IMR-90 (cell line): ENCODE data around the gene SNX15. TPM values are rescaled to one million over a fixed set of nuclear protein-coding genes. Genes with fewer than 3 reads are reported as not detected.

ENCODE experiments used
- ATAC-seq: fragments of 200-7000 bp; cut with Tn5 transposase; 2 replicates; pipeline ENCODE4 v1.9.1; 2020; ENCODE audit warnings: low read depth, mild to moderate bottlenecking, moderate library complexity
- BruUV-seq: library from RNA; stranded (reverse); fragments of 400-500 nt; replicated peaks from 2 replicates; lab custom pipeline; 2021; lab: Mats Ljungman, UMichigan
- CTCF ChIA-PET: fragments of 300-600 bp; formaldehyde crosslinking; extraction: SDS; loops from one replicate; lab custom pipeline; 2021; ENCODE audit warnings: antibody characterized with exemption; lab: Yijun Ruan, JAX
- POLR2A ChIA-PET: fragments of 300-600 bp; sonication (Branson Sonifier 250); formaldehyde crosslinking; loops from one replicate; lab custom pipeline; 2022; ENCODE audit warnings: antibody characterized with exemption; ENCODE audit not compliant: unreplicated experiment; lab: Charles Lee
- DNase-seq: peaks from one replicate; pipeline ENCODE4 v3.0.0; 2013
- H2AFZ ChIP-seq: replicated peaks from 2 replicates; pipeline ENCODE3; 2013; ENCODE audit warnings: low read length, mild to moderate bottlenecking; ENCODE audit not compliant: poor library complexity
- H2AK5ac ChIP-seq: 2 replicates; pipeline ENCODE4 v1.6.1; 2013; ENCODE audit warnings: low read depth, low read length, inconsistent platforms
- H2AK9ac ChIP-seq: replicated peaks from 2 replicates; pipeline ENCODE3; 2013; ENCODE audit warnings: mild to moderate bottlenecking, low read depth, low read length, moderate library complexity; ENCODE audit not compliant: poor library complexity
- H2BK120ac ChIP-seq: 2 replicates; pipeline ENCODE4 v1.6.1; 2013; ENCODE audit warnings: low read depth, low read length, inconsistent platforms
- H2BK15ac ChIP-seq: 3 replicates; pipeline ENCODE4 v1.6.1; 2013; ENCODE audit warnings: low read depth, low read length, inconsistent platforms
- H2BK20ac ChIP-seq: 2 replicates; pipeline ENCODE4 v1.6.1; 2013; ENCODE audit warnings: low read depth, mild to moderate bottlenecking, inconsistent platforms, low read length, moderate library complexity
- H2BK5ac ChIP-seq: 2 replicates; pipeline ENCODE4 v1.6.1; 2013; ENCODE audit warnings: mild to moderate bottlenecking, low read depth, low read length, inconsistent platforms; ENCODE audit not compliant: poor library complexity, severe bottlenecking
- H3K14ac ChIP-seq: replicated peaks from 2 replicates; pipeline ENCODE4 v1.6.1; 2013; ENCODE audit warnings: low read depth, low read length, inconsistent platforms
- H3K18ac ChIP-seq: 2 replicates; pipeline ENCODE4 v1.6.1; 2013; ENCODE audit warnings: low read depth, low read length, control low read depth
- H3K23ac ChIP-seq: 2 replicates; pipeline ENCODE4 v1.6.1; 2013; ENCODE audit warnings: low read depth, low read length, inconsistent platforms
- H3K27ac ChIP-seq: 2 replicates; pipeline ENCODE4 v1.5.1; 2013; ENCODE audit warnings: mild to moderate bottlenecking, control low read depth, low read length; ENCODE audit not compliant: insufficient read depth
- H3K27me3 ChIP-seq: 2 replicates; pipeline ENCODE4 v1.6.1; 2013; ENCODE audit warnings: low read length; ENCODE audit not compliant: control insufficient read depth, insufficient read depth
- H3K36me3 ChIP-seq: 2 replicates; pipeline ENCODE4 v1.6.1; 2013; ENCODE audit warnings: low read length, mixed read lengths; ENCODE audit not compliant: control insufficient read depth, insufficient read depth
- H3K4ac ChIP-seq: 2 replicates; pipeline ENCODE4 v1.6.1; 2013; ENCODE audit warnings: low read depth, low read length, inconsistent platforms
- H3K4me1 ChIP-seq: 2 replicates; pipeline ENCODE4 v1.6.1; 2013; ENCODE audit warnings: low read length, mixed read lengths; ENCODE audit not compliant: control insufficient read depth, insufficient read depth
- H3K4me2 ChIP-seq: 2 replicates; pipeline ENCODE4 v1.6.1; 2013; ENCODE audit warnings: low read depth, mild to moderate bottlenecking, control low read depth, low read length, moderate library complexity
- H3K4me3 ChIP-seq: 2 replicates; pipeline ENCODE4 v1.5.1; 2013; ENCODE audit warnings: low read depth, mild to moderate bottlenecking, control low read depth, low read length, moderate library complexity; ENCODE audit not compliant: insufficient read depth
- H3K56ac ChIP-seq: 2 replicates; pipeline ENCODE4 v1.6.1; 2013; ENCODE audit warnings: low read length, inconsistent platforms; ENCODE audit not compliant: insufficient read depth; ENCODE audit errors: extremely low read depth
- H3K79me1 ChIP-seq, 2 experiments: 2 replicates each; pipeline ENCODE4 v1.6.1; 2013; ENCODE audit warnings: low read length in 2 of 2, inconsistent platforms in 1 of 2, low read depth in 1 of 2
- H3K9ac ChIP-seq: 2 replicates; pipeline ENCODE4 v1.6.1; 2013; ENCODE audit warnings: low read depth, low read length, control low read depth
- H3K9me1 ChIP-seq: 2 replicates; pipeline ENCODE4 v1.6.1; 2013; ENCODE audit warnings: low read length, inconsistent platforms; ENCODE audit not compliant: insufficient read depth
- H3K9me3 ChIP-seq: 2 replicates; pipeline ENCODE4 v1.6.1; 2013; ENCODE audit warnings: low read length; ENCODE audit not compliant: control insufficient read depth, insufficient read depth
- H4K20me1 ChIP-seq: 2 replicates; pipeline ENCODE4 v1.6.1; 2013; ENCODE audit warnings: low read length, inconsistent platforms; ENCODE audit not compliant: insufficient read depth
- H4K5ac ChIP-seq: 2 replicates; pipeline ENCODE4 v1.6.1; 2013; ENCODE audit warnings: mild to moderate bottlenecking, low read depth, low read length, control low read depth
- H4K8ac ChIP-seq, 2 experiments: 2 replicates each; pipeline ENCODE4 v1.6.1; 2013; ENCODE audit warnings: low read depth in 2 of 2, low read length in 2 of 2, control low read depth in 1 of 2, inconsistent platforms in 1 of 2
- H4K91ac ChIP-seq: 2 replicates; pipeline ENCODE4 v1.6.1; 2013; ENCODE audit warnings: low read depth, low read length, inconsistent platforms; ENCODE audit not compliant: insufficient read depth
- BHLHE40 ChIP-seq: fragments of 150-350 bp; IDR thresholded peaks from 2 replicates; pipeline ENCODE4 v1.6.1; 2016; ENCODE audit warnings: mild to moderate bottlenecking, low read depth, low read length
- CEBPB ChIP-seq: IDR thresholded peaks from 2 replicates; pipeline ENCODE4 v1.6.1; 2012; ENCODE audit warnings: low read depth, low read length, improper control_type of control experiment
- CHD1 ChIP-seq: IDR thresholded peaks from 2 replicates; pipeline ENCODE4 v1.6.1; 2012; ENCODE audit warnings: low read depth, low read length, improper control_type of control experiment
- FOS ChIP-seq: fragments of 150-350 bp; IDR thresholded peaks from 2 replicates; pipeline ENCODE4 v1.6.1; 2016; ENCODE audit warnings: low read depth, low read length
- MAFK ChIP-seq: IDR thresholded peaks from 2 replicates; pipeline ENCODE4 v1.6.1; 2012; ENCODE audit warnings: low read depth, low read length, improper control_type of control experiment
- MAZ ChIP-seq: IDR thresholded peaks from 2 replicates; pipeline ENCODE4 v1.6.1; 2012; ENCODE audit warnings: low read depth, mild to moderate bottlenecking, low read length, improper control_type of control experiment, moderate library complexity, borderline replicate concordance
- MXI1 ChIP-seq: IDR thresholded peaks from 2 replicates; pipeline ENCODE4 v1.6.1; 2012; ENCODE audit warnings: low read depth, mild to moderate bottlenecking, low read length, moderate library complexity, borderline replicate concordance
- NFE2L2 ChIP-seq: fragments of 150-350 bp; IDR thresholded peaks from 2 replicates; pipeline ENCODE4 v1.6.1; 2016; ENCODE audit warnings: low read depth, mild to moderate bottlenecking, low read length
- POLR2A ChIP-seq: IDR thresholded peaks from 2 replicates; pipeline ENCODE4 v1.6.1; 2012; ENCODE audit warnings: mild to moderate bottlenecking, low read depth, low read length
- RAD21 ChIP-seq: IDR thresholded peaks from 2 replicates; pipeline ENCODE4 v1.6.1; 2012; ENCODE audit warnings: low read length, improper control_type of control experiment
- RCOR1 ChIP-seq: IDR thresholded peaks from 2 replicates; pipeline ENCODE4 v1.6.1; 2012; ENCODE audit warnings: mild to moderate bottlenecking, low read length, improper control_type of control experiment; ENCODE audit not compliant: insufficient replicate concordance
- RFX5 ChIP-seq: IDR thresholded peaks from 2 replicates; pipeline ENCODE4 v1.8.0; 2012; ENCODE audit warnings: low read depth, mild to moderate bottlenecking, low read length, moderate library complexity
- SMC3 ChIP-seq: fragments of 150-350 bp; IDR thresholded peaks from 2 replicates; pipeline ENCODE4 v1.6.1; 2016; ENCODE audit warnings: low read depth, mild to moderate bottlenecking, antibody characterized with exemption, low read length, moderate library complexity
- WGBS, 2 experiments: methylation state at CpG; one replicate each; pipeline versions ENCODE4 v1.1.5 to v1.1.7; 2013; ENCODE audit warnings: missing lambda C conversion rate in 2 of 2; ENCODE audit not compliant: insufficient read length in 1 of 2; ENCODE audit errors: extremely low coverage in 2 of 2; 5-methylcytosine and 5-hydroxymethylcytosine counted together
- dilution Hi-C: fragments of 300-500 bp; cut with HindIII; formaldehyde crosslinking; loops from one replicate; pipeline ENCODE4 v1.14.3; 2018; ENCODE audit warnings: low sequenced_read_pairs; ENCODE audit not compliant: unreplicated experiment
- in situ Hi-C: fragments of 300-500 bp; cut with MboI; formaldehyde crosslinking; loops from 3 replicates; pipeline ENCODE4 v1.14.3; 2019; ENCODE audit warnings: low sequenced_read_pairs, inconsistent platforms, mixed read lengths
- intact Hi-C: fragments of 100-400 bp; cut with micrococcal nuclease; formaldehyde crosslinking; loops from 2 replicates; pipeline ENCODE4 v1.10.0; 2022
- polyA plus RNA-seq, 3 experiments: library from polyadenylated mRNA; depleted of rRNA; stranded (reverse); fragments of >200 nt; gene quantifications; 2 replicates each; pipeline ENCODE4 v1.2.3, GENCODE V29; 2012; ENCODE audit warnings: low replicate concordance in 1 of 3
- total RNA-seq: library from RNA; depleted of rRNA; stranded (reverse); fragments of >200 nt; gene quantifications from 2 replicates; pipeline ENCODE4 v1.2.3, GENCODE V29; 2012
- TF ChIP-seq, protein P1 (sequence below): fragments of 150-350 bp; IDR thresholded peaks from 2 replicates; pipeline ENCODE4 v1.6.1; 2017; ENCODE audit warnings: mild to moderate bottlenecking, antibody characterized with exemption, low read length, low read depth
- TF ChIP-seq, protein P2 (sequence below): conservative IDR thresholded peaks from 2 replicates; pipeline ENCODE4 v1.5.1; 2012; ENCODE audit warnings: mild to moderate bottlenecking, low read depth, low read length, improper control_type of control experiment
- TF ChIP-seq, protein P3 (sequence below): fragments of 150-350 bp; IDR thresholded peaks from 2 replicates; pipeline ENCODE4 v1.6.1; 2016; ENCODE audit warnings: low read depth, mild to moderate bottlenecking, low read length, moderate library complexity, borderline replicate concordance

SNX15 gene
- total and polyA plus RNA-seq, 2 of the 4 experiments (the other 2 are of a cell fraction): 9.0 to 16.3 TPM

- Histone ChIP-seq H2AFZ (no peak overlapping the region), H2BK20ac (no peak overlapping the region), H3K27me3 (no peaks in the 10 kb centered on the region; the same call in 1 of the 2 replicates), H3K56ac (no peak overlapping the region), H3K18ac (no peak overlapping the region), H3K9me3 (no peaks in the 10 kb centered on the region), H2AK9ac (no peak overlapping the region), H2AK5ac (no peak overlapping the region), H3K9me1 (no peaks in the 10 kb centered on the region), H2BK5ac (no peak overlapping the region), H3K36me3 (no peaks in the 10 kb centered on the region), H3K14ac (no peak overlapping the region), H2BK15ac (no peak overlapping the region), H4K5ac (no peak overlapping the region), H2BK120ac (no peak overlapping the region), H4K8ac (no peak overlapping the region), H3K9ac (no peak overlapping the region), H3K27ac (no peak overlapping the region), H3K4ac (no peak overlapping the region), H4K20me1 (no peaks in the 10 kb centered on the region), H3K23ac (no peak overlapping the region), H3K4me2 (no peak overlapping the region), H3K79me1 (no peaks in the 10 kb centered on the region), H4K91ac (no peak overlapping the region), H3K4me1 (no peaks in the 10 kb centered on the region), H3K4me3 (no peak overlapping the region)
- ATAC-seq (no peak), DNase-seq (no peak)
- WGBS, 2 experiments: 74% methylated on average over 5 of the region's 13 CpGs; no CpG with 5 or more reads in 1 of the 2 experiments
- ChIA-PET POLR2A (no interaction called here), CTCF (no interaction called here)
- TF ChIP-seq CHD1 (no peak), MXI1 (no peak), CEBPB (no peak), SMC3 (no peak), FOS (no peak), BHLHE40 (no peak), NFE2L2 (no peak), MAFK (no peak), RFX5 (no peak), RCOR1 (no peak), RAD21 (no peak), POLR2A (no peak), MAZ (no peak)
- TF ChIP-seq, protein P1, sequence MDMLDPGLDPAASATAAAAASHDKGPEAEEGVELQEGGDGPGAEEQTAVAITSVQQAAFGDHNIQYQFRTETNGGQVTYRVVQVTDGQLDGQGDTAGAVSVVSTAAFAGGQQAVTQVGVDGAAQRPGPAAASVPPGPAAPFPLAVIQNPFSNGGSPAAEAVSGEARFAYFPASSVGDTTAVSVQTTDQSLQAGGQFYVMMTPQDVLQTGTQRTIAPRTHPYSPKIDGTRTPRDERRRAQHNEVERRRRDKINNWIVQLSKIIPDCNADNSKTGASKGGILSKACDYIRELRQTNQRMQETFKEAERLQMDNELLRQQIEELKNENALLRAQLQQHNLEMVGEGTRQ: no peak
- TF ChIP-seq, protein P2, sequence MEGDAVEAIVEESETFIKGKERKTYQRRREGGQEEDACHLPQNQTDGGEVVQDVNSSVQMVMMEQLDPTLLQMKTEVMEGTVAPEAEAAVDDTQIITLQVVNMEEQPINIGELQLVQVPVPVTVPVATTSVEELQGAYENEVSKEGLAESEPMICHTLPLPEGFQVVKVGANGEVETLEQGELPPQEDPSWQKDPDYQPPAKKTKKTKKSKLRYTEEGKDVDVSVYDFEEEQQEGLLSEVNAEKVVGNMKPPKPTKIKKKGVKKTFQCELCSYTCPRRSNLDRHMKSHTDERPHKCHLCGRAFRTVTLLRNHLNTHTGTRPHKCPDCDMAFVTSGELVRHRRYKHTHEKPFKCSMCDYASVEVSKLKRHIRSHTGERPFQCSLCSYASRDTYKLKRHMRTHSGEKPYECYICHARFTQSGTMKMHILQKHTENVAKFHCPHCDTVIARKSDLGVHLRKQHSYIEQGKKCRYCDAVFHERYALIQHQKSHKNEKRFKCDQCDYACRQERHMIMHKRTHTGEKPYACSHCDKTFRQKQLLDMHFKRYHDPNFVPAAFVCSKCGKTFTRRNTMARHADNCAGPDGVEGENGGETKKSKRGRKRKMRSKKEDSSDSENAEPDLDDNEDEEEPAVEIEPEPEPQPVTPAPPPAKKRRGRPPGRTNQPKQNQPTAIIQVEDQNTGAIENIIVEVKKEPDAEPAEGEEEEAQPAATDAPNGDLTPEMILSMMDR: no peak
- TF ChIP-seq, protein P3, sequence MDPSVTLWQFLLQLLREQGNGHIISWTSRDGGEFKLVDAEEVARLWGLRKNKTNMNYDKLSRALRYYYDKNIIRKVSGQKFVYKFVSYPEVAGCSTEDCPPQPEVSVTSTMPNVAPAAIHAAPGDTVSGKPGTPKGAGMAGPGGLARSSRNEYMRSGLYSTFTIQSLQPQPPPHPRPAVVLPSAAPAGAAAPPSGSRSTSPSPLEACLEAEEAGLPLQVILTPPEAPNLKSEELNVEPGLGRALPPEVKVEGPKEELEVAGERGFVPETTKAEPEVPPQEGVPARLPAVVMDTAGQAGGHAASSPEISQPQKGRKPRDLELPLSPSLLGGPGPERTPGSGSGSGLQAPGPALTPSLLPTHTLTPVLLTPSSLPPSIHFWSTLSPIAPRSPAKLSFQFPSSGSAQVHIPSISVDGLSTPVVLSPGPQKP: no peak
- in situ Hi-C loops (no loop called here), intact Hi-C loops (loop anchor here (5.0 kb wide), 1 partner anchor 42 kb away; no protein-coding TSS in a partner anchor), dilution Hi-C loops (no loop called here)
- no TSS peak for BruUV-seq
These were observed 37.8 kb upstream of the SNX15 start for GRCh38 chr11:64989416-64989815.
